Activated CD4-positive, alpha-beta T cell treated with anti-CD3 and anti-CD28 coated beads for 48 hours (primary cell): Measurements from ENCODE around the gene MPV17.
A peak's percentile ranks its signal among the peaks of the same experiment; 100 is the strongest.
"Not testable (repeated sequence)": the region's sequence is repeated elsewhere in the genome, so short reads cannot be mapped to it uniquely, and the experiment has no call there.

ENCODE experiments used
- DNase-seq: peaks from one replicate; pipeline ENCODE4 v3.0.0-alpha.2; 2020

The MPV17 gene

GRCh38 chr2:27322766-27323595 lies at the start of gene MPV17:
Gene MPV17 (minus strand): TSS chr2:27323097. CDS start chr2:27322517, 580 bp downstream.
- peak; percentile 93 for DNase-seq

GRCh38 chr2:27370816-27371620 lies 48.1 kb upstream of the MPV17 start:
- peak; percentile 50 for DNase-seq

GRCh38 chr2:27370026-27370815 lies 47.3 kb upstream of the MPV17 start, which contains the start of the genes EIF2B4 and SNX17:
Gene EIF2B4 (minus strand): TSS chr2:27370338. CDS start chr2:27370314, 24 bp downstream.
Gene SNX17 (plus strand): TSS chr2:27370616. CDS start chr2:27370744, 128 bp downstream.
- peak; percentile 99 for DNase-seq

GRCh38 chr2:27369471-27370025 lies 46.7 kb upstream of the MPV17 start:
- DNase-seq: no peak

- no peak for DNase-seq
Measured at GRCh38 chr2:27363933-27364332, 41.0 kb upstream of the MPV17 start.

GRCh38 chr2:27362678-27363420 lies 40.0 kb upstream of the MPV17 start:
- DNase-seq: no peak

GRCh38 chr2:27356382-27357181 lies 33.7 kb upstream of the MPV17 start, which contains the start of gene GTF3C2:
Gene GTF3C2 (minus strand): TSS chr2:27356764. CDS start chr2:27343554, 13,210 bp downstream.
- DNase-seq: peak; percentile 96

GRCh38 chr2:27356056-27356381 lies 33.1 kb upstream of the MPV17 start:
- DNase-seq: no peak

GRCh38 chr2:27354597-27354927 lies 31.7 kb upstream of the MPV17 start:
- DNase-seq: no peak

GRCh38 chr2:27353762-27354596 lies 31.1 kb upstream of the MPV17 start:
- no peak for DNase-seq

- not testable (repeated sequence) for DNase-seq
Measured at GRCh38 chr2:27353386-27353761, 30.5 kb upstream of the MPV17 start.

GRCh38 chr2:27351802-27352598 lies 29.1 kb upstream of the MPV17 start:
- peak; percentile 23 for DNase-seq

GRCh38 chr2:27350106-27350693 lies 27.3 kb upstream of the MPV17 start:
- DNase-seq: no peak

GRCh38 chr2:27347641-27348040 lies 24.7 kb upstream of the MPV17 start:
- DNase-seq: no peak

- DNase-seq: no peak
Measured at GRCh38 chr2:27336173-27336572, 13.3 kb upstream of the MPV17 start.

GRCh38 chr2:27335311-27335710 lies 12.4 kb upstream of the MPV17 start:
- no peak for DNase-seq

GRCh38 chr2:27324720-27325119 lies 1.8 kb upstream of the MPV17 start:
- DNase-seq: no peak

GRCh38 chr2:27323596-27324285 lies 844 bp upstream of the MPV17 start:
- DNase-seq: no peak
